Measurements from ENCODE around the gene JUN.

DNA sequence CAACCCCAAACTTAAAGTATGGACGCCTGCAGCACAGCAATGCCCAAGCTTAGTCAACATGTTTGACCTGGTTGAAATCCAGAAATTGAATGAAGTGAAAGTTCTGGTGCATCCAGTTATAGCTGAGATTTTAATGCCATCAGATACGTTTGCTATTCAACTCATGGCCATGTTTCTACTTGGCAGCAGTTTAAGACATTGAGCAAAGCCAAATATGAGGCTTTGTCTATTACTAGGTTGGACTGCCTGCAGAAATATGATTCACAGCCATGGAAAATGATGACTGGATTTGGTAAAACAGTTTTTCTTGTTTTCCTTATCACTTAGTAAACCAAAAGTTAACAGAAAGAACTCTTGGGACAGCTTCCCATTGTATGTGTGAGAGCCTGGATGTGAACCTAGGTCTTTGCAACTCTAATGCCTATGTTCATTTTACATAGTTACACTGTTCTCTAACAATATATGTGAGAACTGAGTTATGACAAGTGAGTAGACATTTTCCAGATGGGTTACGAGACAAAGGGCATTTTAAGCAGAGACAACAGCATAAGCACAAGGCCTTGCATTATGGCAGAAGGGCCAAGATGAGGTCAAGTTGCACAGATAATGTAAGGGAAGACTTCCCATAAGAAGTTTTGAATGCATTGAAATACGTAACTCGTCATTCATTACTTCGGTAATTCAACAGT is 51.6 kb downstream of the JUN start:
- TF ChIP-seq GATA2 (IDR thresholded peaks at IDR 0.05; ENCODE audit: low read depth, low read length) (no peak), GATA3 (IDR thresholded peaks at IDR 0.05; ENCODE audit: low read depth, low read length) (no peak)

Measured in SH-SY5Y (cell line).